Astrocyte of the spinal cord (primary cell): ENCODE results near the gene GRAMD4.

Source experiments
- DNase-seq: peaks from one replicate; pipeline ENCODE4 v3.0.0; 2011; ENCODE audit warnings: low read depth, low spot score
- H3K4me3 ChIP-seq: 2 replicates; pipeline ENCODE4 v1.5.1; 2011; ENCODE audit warnings: low read depth, mild to moderate bottlenecking, low read length, moderate library complexity
- in situ Hi-C: cut with HindIII; loops from 2 replicates; pipeline ENCODE4 v1.10.0; 2017; ENCODE audit warnings: low sequenced_read_pairs
- TF ChIP-seq, protein P1 (sequence below): IDR thresholded peaks from 2 replicates; pipeline ENCODE4 v1.5.1; 2012; ENCODE audit warnings: low read depth, mild to moderate bottlenecking, low read length, inconsistent platforms

The GRAMD4 gene

GRCh38 chr22:46656856-46657654 is 36.9 kb downstream of the GRAMD4 start:
- no peak overlapping the region for H3K4me3 ChIP-seq
- in situ Hi-C loops = no loop called here
- TF ChIP-seq, protein P1, sequence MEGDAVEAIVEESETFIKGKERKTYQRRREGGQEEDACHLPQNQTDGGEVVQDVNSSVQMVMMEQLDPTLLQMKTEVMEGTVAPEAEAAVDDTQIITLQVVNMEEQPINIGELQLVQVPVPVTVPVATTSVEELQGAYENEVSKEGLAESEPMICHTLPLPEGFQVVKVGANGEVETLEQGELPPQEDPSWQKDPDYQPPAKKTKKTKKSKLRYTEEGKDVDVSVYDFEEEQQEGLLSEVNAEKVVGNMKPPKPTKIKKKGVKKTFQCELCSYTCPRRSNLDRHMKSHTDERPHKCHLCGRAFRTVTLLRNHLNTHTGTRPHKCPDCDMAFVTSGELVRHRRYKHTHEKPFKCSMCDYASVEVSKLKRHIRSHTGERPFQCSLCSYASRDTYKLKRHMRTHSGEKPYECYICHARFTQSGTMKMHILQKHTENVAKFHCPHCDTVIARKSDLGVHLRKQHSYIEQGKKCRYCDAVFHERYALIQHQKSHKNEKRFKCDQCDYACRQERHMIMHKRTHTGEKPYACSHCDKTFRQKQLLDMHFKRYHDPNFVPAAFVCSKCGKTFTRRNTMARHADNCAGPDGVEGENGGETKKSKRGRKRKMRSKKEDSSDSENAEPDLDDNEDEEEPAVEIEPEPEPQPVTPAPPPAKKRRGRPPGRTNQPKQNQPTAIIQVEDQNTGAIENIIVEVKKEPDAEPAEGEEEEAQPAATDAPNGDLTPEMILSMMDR = no peak
- DNase-seq = no peak

GRCh38 chr22:46657655-46657953 is 37.4 kb downstream of the GRAMD4 start:
- in situ Hi-C loops = no loop called here
- no peak overlapping the region for H3K4me3 ChIP-seq
- no peak for DNase-seq
- TF ChIP-seq, protein P1 = no peak

DNA sequence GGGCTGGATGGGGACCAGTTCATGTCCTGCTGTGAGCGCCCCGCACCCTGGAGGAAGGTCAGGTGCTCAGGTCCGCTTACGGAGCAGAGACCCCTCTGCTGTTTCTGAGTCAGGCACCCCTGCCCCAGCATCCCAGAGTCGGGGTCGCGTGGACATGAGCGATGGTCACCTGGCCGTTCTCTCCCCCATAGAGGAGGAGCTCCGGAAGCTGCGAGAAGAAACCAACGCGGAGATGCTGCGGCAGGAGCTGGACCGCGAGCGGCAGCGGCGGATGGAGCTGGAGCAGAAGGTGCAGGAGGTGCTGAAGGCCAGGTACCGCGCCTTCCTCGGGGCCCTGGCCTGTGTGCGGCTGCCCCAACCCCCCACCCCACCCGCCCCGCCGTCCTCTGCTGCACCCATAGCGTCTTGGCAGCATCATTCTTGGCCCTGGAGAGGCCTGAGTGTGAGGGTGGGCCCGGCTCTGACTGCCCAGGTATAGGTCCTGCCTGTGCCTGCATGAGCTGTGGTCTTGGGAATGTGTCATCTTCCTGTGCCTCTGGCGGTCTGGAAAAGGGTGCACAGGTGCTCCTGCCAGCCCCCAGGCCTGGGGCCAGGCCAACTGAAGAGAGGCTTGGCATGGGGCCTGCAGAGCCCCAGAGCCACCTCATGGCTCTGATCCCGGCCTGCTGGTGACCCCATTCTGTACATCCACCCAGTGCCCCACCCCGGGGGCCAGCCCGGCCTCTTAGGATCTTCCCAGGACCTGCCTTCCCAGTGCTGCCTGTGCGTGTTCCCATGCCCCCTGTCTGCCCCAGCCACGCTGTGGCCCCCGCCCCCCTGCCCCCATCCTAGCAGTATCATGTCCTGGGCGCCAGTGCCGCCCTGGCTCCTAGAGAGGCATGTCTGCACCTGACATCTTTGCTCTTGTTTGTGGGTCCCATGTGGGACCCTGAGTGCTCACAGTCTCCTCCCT is 38.1 kb downstream of the GRAMD4 start:
- in situ Hi-C loops = no loop called here
- DNase-seq = no peak
- H3K4me3 ChIP-seq = no peak overlapping the region
- TF ChIP-seq, protein P1 = no peak

- H3K4me3 ChIP-seq = no peak overlapping the region
- in situ Hi-C loops = no loop called here
- DNase-seq = no peak
- TF ChIP-seq, protein P1 = no peak
Measured at GRCh38 chr22:46659059-46659790, 39.0 kb downstream of the GRAMD4 start.

- DNase-seq = no peak
- TF ChIP-seq, protein P1 = no peak
- H3K4me3 ChIP-seq = no peak overlapping the region
- in situ Hi-C loops = no loop called here
Measured at GRCh38 chr22:46659791-46660186, 39.6 kb downstream of the GRAMD4 start.

DNA sequence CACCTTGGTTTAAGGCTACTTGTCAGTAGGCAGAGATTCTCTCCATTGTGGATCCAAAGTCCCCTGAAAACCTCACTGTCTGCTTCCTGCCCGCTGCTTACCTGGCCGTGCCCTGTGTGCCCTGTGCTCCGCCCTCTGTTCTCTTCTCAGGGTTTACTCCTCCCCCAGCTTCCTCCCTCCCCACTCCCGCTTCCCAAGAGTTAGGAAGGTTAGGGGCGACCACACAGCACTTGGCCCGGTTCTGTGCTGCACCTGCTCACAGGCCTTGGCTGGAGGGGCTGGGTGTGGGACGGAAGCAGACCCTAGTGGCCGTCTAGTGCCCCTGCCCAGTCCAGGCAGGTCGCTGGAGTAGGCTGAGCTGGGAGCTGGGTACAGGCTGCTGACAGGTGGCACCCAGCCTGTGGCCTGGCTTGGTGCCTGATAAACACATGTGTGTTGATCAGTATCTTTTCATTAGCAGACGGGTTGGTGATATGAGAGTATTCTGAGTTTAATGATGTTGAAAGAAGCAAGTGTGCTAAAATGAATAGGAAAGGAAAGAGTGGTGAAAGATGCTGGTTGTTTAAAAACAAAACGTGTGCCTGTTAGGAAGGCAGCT is 40.5 kb downstream of the GRAMD4 start:
- TF ChIP-seq, protein P1 = no peak
- in situ Hi-C loops = no loop called here
- H3K4me3 ChIP-seq = no peak overlapping the region
- DNase-seq = no peak
